Hepatocyte (in vitro differentiated cells): Measurements from ENCODE around the gene SAMD4A.

Experiments
- CTCF ChIP-seq: fragments of 200-600 bp; sonication (generic); IDR thresholded peaks from 2 replicates; pipeline ENCODE4 v1.5.1; 2016; ENCODE audit warnings: antibody characterized with exemption, mild to moderate bottlenecking; ENCODE audit not compliant: poor library complexity
- EZH2 ChIP-seq: fragments of 200-600 bp; sonication (generic); IDR thresholded peaks from 2 replicates; pipeline ENCODE4 v1.6.1; 2016; ENCODE audit warnings: antibody characterized with exemption, mild to moderate bottlenecking, borderline replicate concordance

DNA sequence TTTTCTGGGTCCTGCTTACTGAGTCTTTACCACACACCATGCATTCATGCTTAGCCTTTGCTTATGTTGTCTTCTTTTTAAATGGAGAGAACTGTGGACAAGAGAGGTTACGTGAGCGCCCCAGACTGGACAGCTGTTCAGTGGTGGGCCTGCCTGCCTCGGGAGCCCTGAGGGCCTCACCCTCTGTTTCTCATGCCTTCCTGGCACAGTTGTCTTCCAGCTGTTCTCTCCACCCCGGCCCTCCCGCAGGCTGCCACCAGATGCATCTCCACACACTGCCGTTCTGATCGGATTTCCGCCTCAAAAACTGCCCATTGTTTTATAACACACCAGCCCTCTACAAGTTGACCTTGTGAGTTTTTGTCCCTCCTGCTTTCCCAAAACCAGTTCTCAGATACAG, 100.8 kb downstream of the SAMD4A start:
- TF ChIP-seq CTCF: no peak
- TF ChIP-seq EZH2: no peak
